Neutrophil (primary cell): ENCODE data around the gene RETREG1.
"Not testable (repeated sequence)": the region's sequence is repeated elsewhere in the genome, so short reads cannot be mapped to it uniquely, and the experiment has no call there.

Experiments used
- H3K27ac ChIP-seq: fragments of 200-600 bp; sonication (generic); 2 replicates; pipeline ENCODE4 v1.5.1; 2016; ENCODE audit warnings: mild to moderate bottlenecking, moderate library complexity
- H3K27me3 ChIP-seq: fragments of 200-600 bp; sonication (generic); 2 replicates; pipeline ENCODE4 v1.6.0; 2016; ENCODE audit warnings: mild to moderate bottlenecking
- H3K36me3 ChIP-seq: fragments of 200-600 bp; sonication (generic); 2 replicates; pipeline ENCODE4 v1.5.1; 2017
- H3K4me1 ChIP-seq, 2 experiments: fragments of 200-600 bp in 1 of 2; sonication (generic) in 1 of 2; 1 replicate in 1 of 2; 2 replicates in 1 of 2; pipeline versions ENCODE4 v1.5.1 to v1.6.1; 2013 to 2016; ENCODE audit warnings: low read depth in 1 of 2, low read length in 1 of 2, mild to moderate bottlenecking in 1 of 2, moderate library complexity in 1 of 2; ENCODE audit not compliant: control insufficient read depth in 1 of 2, insufficient read depth in 1 of 2
- H3K4me3 ChIP-seq, 2 experiments: fragments of 200-600 bp in 1 of 2; sonication (generic) in 1 of 2; 1 replicate in 1 of 2; 2 replicates in 1 of 2; pipeline ENCODE4 v1.5.1; 2013 to 2016; ENCODE audit warnings: low read depth in 1 of 2, low read length in 1 of 2, mild to moderate bottlenecking in 1 of 2, moderate library complexity in 1 of 2
- H3K9me3 ChIP-seq: fragments of 200-600 bp; sonication (generic); 2 replicates; pipeline ENCODE4 v1.5.1; 2016
- CTCF ChIP-seq: fragments of 200-600 bp; sonication (generic); IDR thresholded peaks from 2 replicates; pipeline ENCODE4 v1.5.1; 2016; ENCODE audit warnings: antibody characterized with exemption

RETREG1 gene

DNA sequence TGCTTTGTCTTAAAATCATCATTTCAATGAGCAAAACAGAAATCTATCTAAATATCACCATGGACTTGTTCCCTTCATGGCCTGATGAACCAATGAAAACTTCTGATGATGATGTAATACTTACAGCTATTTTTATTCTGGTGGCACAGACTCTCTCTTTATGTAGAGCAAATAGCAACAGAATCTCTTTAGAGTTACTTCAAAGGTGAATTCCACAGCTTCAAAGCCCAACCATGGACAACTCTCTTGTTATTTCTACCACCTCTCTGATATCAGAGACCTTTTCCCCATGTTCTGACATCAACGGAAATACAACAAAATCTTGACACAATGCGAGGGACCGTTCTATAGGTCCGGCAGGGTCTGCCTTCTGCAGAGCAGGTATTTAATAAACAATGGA lies 70.1 kb downstream of the RETREG1 start:
- TF ChIP-seq CTCF, result no peak
- H3K27ac ChIP-seq, result no peak overlapping the region
- H3K4me1 ChIP-seq, result no peaks in the 10 kb centered on the region
- H3K36me3 ChIP-seq, result no peaks in the 10 kb centered on the region
- no peaks in the 10 kb centered on the region for H3K27me3 ChIP-seq
- no peak overlapping the region for H3K4me3 ChIP-seq
- H3K9me3 ChIP-seq, result no peaks in the 10 kb centered on the region

DNA sequence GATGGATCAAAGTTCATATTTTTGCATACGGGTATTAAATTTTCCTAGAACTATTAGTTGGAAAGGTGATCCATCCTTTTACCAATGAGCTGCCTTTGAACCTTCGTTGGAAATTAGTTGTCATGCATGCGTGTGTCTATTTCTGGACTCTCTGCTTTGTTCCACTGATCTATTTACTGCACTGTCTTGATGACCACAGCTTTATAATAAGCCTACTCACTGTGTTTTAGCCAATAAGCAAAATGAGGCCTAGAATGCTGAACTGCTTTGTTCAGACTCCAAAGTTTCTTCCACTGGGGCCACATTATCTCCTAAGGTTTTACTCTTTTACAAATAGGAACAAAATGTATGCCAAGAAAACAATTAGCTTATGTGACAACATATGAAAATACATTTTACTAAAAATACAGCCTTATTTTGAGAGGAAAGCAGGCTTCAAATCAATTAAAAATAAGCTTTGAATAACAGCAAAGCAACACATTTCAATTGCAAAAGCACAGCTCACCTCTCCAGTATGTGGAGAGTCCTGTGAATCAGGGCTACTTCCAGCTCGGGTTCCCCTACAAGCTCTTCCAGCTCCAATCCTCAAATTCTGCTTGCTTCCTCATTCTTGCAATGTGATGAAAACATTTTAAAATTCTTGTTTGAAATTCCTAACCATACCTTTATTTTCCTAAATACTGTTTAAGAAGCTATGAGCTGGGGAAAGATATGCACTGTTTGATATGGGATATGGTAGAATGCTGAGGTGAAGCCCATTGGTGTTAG lies 72.0 kb downstream of the RETREG1 start:
- no peaks in the 10 kb centered on the region for H3K4me1 ChIP-seq
- H3K9me3 ChIP-seq, result no peaks in the 10 kb centered on the region
- no peak for TF ChIP-seq CTCF
- H3K27ac ChIP-seq, result no peak overlapping the region
- no peak overlapping the region for H3K4me3 ChIP-seq
- H3K36me3 ChIP-seq, result no peaks in the 10 kb centered on the region
- no peaks in the 10 kb centered on the region for H3K27me3 ChIP-seq

GRCh38 chr5:16543206-16543605 lies 73.6 kb downstream of the RETREG1 start:
- not testable (repeated sequence) for H3K36me3 ChIP-seq, H3K27me3 ChIP-seq, H3K9me3 ChIP-seq, H3K4me3 ChIP-seq, H3K27ac ChIP-seq, H3K4me1 ChIP-seq

DNA sequence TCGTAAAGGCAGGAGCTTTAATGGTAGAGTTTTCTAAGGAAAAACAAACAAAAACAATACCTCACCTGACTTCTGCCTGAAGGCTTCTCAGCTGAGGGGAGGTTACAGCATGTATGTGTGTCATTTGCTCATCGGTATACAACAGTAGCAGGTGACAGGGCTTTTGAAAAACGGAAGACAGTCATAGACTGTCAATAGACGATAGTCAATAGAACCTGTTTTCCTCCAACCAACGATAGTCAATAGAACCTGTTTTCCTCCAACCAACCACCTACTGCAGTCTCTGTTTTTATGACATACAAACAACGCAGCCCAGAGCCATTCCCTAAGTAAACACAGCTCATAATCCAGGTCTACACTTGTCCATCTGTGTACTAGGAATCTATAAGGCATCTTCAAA lies 74.6 kb downstream of the RETREG1 start:
- Histone ChIP-seq H3K27ac (no peak overlapping the region), H3K9me3 (no peaks in the 10 kb centered on the region), H3K27me3 (no peaks in the 10 kb centered on the region), H3K4me3 (no peak overlapping the region), H3K4me1 (no peaks in the 10 kb centered on the region), H3K36me3 (no peaks in the 10 kb centered on the region)
- no peak for TF ChIP-seq CTCF

GRCh38 chr5:16541592-16541991 lies 75.2 kb downstream of the RETREG1 start:
- not testable (repeated sequence) for H3K9me3 ChIP-seq, H3K4me3 ChIP-seq, H3K36me3 ChIP-seq, H3K4me1 ChIP-seq, H3K27ac ChIP-seq, H3K27me3 ChIP-seq

DNA sequence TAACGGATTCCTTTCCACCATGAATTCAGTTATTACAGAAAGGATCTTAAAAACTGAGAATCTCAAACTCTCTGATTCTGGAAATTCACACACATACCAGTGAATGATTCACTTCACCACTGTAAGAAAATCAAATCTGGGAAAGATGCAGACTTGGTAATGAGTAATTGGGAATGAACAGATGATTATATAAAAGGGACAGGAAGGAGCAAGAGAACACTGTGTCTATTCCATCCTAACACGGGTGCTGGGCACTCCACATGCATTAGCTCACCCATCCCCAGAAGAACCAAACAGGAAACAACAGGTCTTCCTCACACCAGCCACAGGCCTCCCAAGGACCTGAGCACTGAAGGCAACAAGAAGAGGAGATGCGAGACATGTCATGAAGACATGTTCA lies 76.4 kb downstream of the RETREG1 start:
- Histone ChIP-seq H3K27me3 (no peaks in the 10 kb centered on the region), H3K27ac (no peak overlapping the region), H3K4me3 (no peak overlapping the region), H3K9me3 (no peaks in the 10 kb centered on the region), H3K36me3 (no peaks in the 10 kb centered on the region), H3K4me1 (no peaks in the 10 kb centered on the region)
- no peak for TF ChIP-seq CTCF
